HCT116 (cell line): ENCODE measurements around the gene TUT4. TPM values are rescaled to one million over a fixed set of nuclear protein-coding genes. Genes with fewer than 3 reads are reported as not detected.

Source experiments
- ATAC-seq: fragments of 200-7000 bp; cut with Tn5 transposase; 2 replicates; pipeline ENCODE4 v1.9.1; 2020; ENCODE audit warnings: mild to moderate bottlenecking, moderate library complexity
- BruUV-seq: library from RNA; stranded (reverse); fragments of 400-500 nt; replicated peaks from 2 replicates; lab custom pipeline; 2021; lab: Mats Ljungman, UMichigan
- CTCF ChIA-PET: fragments of 300-600 bp; sonication (Branson Sonifier 250); formaldehyde crosslinking; loops from one replicate; lab custom pipeline; 2021; ENCODE audit warnings: antibody characterized with exemption; lab: Charles Lee
- POLR2A ChIA-PET: fragments of 300-600, 350-600 bp; sonication (Branson Sonifier 250); formaldehyde crosslinking; loops from one replicate; lab custom pipeline; 2021; ENCODE audit warnings: antibody characterized with exemption; lab: Charles Lee
- RAD21 ChIA-PET, 2 experiments: fragments of 300-600 bp; sonication (Branson Sonifier 250); formaldehyde crosslinking; loops; one replicate each; lab custom pipeline; 2023; ENCODE audit warnings: low total read pairs in 2 of 2; ENCODE audit not compliant: uncharacterized antibody in 2 of 2, unreplicated experiment in 2 of 2, low non-redundant PET in 1 of 2; lab: Charles Lee
- DNase-seq: peaks from one replicate; pipeline ENCODE4 v3.0.0-alpha.2; 2010; ENCODE audit warnings: low read depth, low spot score
- H2AFZ ChIP-seq: fragments of 200-600 bp; shearing (Covaris generic), sonication (generic); 2 replicates; pipeline ENCODE4 v1.6.1; 2017; ENCODE audit warnings: low read depth, mixed run types, mixed read lengths, antibody characterized with exemption, low read length; ENCODE audit not compliant: poor library complexity, severe bottlenecking
- H3K27ac ChIP-seq: 2 replicates; pipeline ENCODE4 v1.5.1; 2012; ENCODE audit warnings: low read depth, low read length
- H3K27me3 ChIP-seq: fragments of 200-600 bp; sonication (generic); 2 replicates; pipeline ENCODE4 v1.6.1; 2016; ENCODE audit warnings: mixed run types, low read length, mixed read lengths; ENCODE audit not compliant: insufficient read depth
- H3K36me3 ChIP-seq, 2 experiments: fragments of 200-500 bp in 1 of 2; fragments of 200-600 bp in 1 of 2; sonication (Bioruptor generic) in 1 of 2; sonication (generic) in 1 of 2; 2 replicates each; pipeline versions ENCODE4 v1.5.1 to v1.6.1; 2014 to 2016; ENCODE audit warnings: low read length in 2 of 2, inconsistent platforms in 1 of 2, mixed read lengths in 1 of 2, mixed run types in 1 of 2; ENCODE audit not compliant: insufficient read depth in 2 of 2, control insufficient read depth in 1 of 2
- H3K4me1 ChIP-seq, 2 experiments: fragments of 200-600 bp in 1 of 2; sonication (generic) in 1 of 2; 2 replicates each; pipeline versions ENCODE4 v1.5.1 to v1.6.1; 2012 to 2017; ENCODE audit warnings: low read length in 2 of 2, inconsistent platforms in 1 of 2, mild to moderate bottlenecking in 1 of 2, mixed read lengths in 1 of 2, mixed run types in 1 of 2, moderate library complexity in 1 of 2; ENCODE audit not compliant: insufficient read depth in 2 of 2, control insufficient read depth in 1 of 2
- H3K4me2 ChIP-seq: fragments of 200-600 bp; sonication (generic); 2 replicates; pipeline ENCODE4 v1.6.1; 2017; ENCODE audit warnings: mixed run types, low read length, mixed read lengths
- H3K4me3 ChIP-seq, 2 experiments: fragments of 200-600 bp in 1 of 2; sonication (generic) in 1 of 2; replicated peaks in 1 of 2; 2 replicates each; pipeline ENCODE4 v1.5.1; 2011 to 2016; ENCODE audit warnings: low read length in 2 of 2, control low read depth in 1 of 2, low read depth in 1 of 2, mild to moderate bottlenecking in 1 of 2, mixed read lengths in 1 of 2, mixed run types in 1 of 2
- H3K79me2 ChIP-seq: fragments of 200-600 bp; sonication (generic); 2 replicates; pipeline ENCODE4 v1.6.1; 2017; ENCODE audit warnings: mild to moderate bottlenecking, mixed run types, low read length, moderate library complexity, mixed read lengths; ENCODE audit not compliant: insufficient read depth
- H3K9ac ChIP-seq: fragments of 200-600 bp; sonication (generic); 2 replicates; pipeline ENCODE4 v1.6.1; 2016; ENCODE audit warnings: low read length, mixed read lengths
- H3K9me2 ChIP-seq: fragments of 200-600 bp; sonication (generic), shearing (Covaris generic); 2 replicates; pipeline ENCODE4 v1.6.1; 2017; ENCODE audit warnings: mixed run types, mild to moderate bottlenecking, moderate library complexity; ENCODE audit not compliant: insufficient read depth
- H3K9me3 ChIP-seq, 2 experiments: fragments of 200-500 bp in 1 of 2; fragments of 200-600 bp in 1 of 2; sonication (Bioruptor generic) in 1 of 2; sonication (generic) in 1 of 2; 2 replicates each; pipeline ENCODE4 v1.6.1; 2014 to 2017; ENCODE audit warnings: low read length in 2 of 2, mixed read lengths in 2 of 2, inconsistent platforms in 1 of 2, low read depth in 1 of 2, mild to moderate bottlenecking in 1 of 2, mixed run types in 1 of 2, moderate library complexity in 1 of 2; ENCODE audit not compliant: control insufficient read depth in 1 of 2, insufficient read depth in 1 of 2
- H4K20me1 ChIP-seq: fragments of 200-600 bp; sonication (generic), shearing (Covaris generic); 2 replicates; pipeline ENCODE4 v1.6.1; 2017; ENCODE audit warnings: mixed run types, mild to moderate bottlenecking, moderate library complexity; ENCODE audit not compliant: insufficient read depth
- ATF3 ChIP-seq: IDR thresholded peaks from 2 replicates; pipeline ENCODE4 v1.6.1; 2012
- CEBPB ChIP-seq: IDR thresholded peaks from 2 replicates; pipeline ENCODE4 v1.6.1; 2012; ENCODE audit warnings: low read depth
- CTCF ChIP-seq, 3 experiments: fragments of 200-600 bp in 1 of 3; sonication (generic) in 1 of 3; IDR thresholded peaks in 2 of 3; conservative IDR thresholded peaks in 1 of 3; 2 replicates each; pipeline ENCODE4 v1.5.1; 2012 to 2017; ENCODE audit warnings: low read depth in 2 of 3, low read length in 2 of 3, antibody characterized with exemption in 1 of 3, borderline replicate concordance in 1 of 3, control low read depth in 1 of 3, mild to moderate bottlenecking in 1 of 3, mixed read lengths in 1 of 3, mixed run types in 1 of 3, moderate library complexity in 1 of 3; ENCODE audit not compliant: insufficient read depth in 1 of 3
- EGR1 ChIP-seq: IDR thresholded peaks from 2 replicates; pipeline ENCODE4 v1.6.1; 2012; ENCODE audit warnings: low read depth
- ELF1 ChIP-seq: IDR thresholded peaks from 2 replicates; pipeline ENCODE4 v1.6.1; 2012; ENCODE audit warnings: low read depth, borderline replicate concordance
- EZH2 ChIP-seq: fragments of 200-600 bp; sonication (generic); IDR thresholded peaks from 2 replicates; pipeline ENCODE4 v1.6.1; 2017; ENCODE audit warnings: antibody characterized with exemption, mixed run types
- FOSL1 ChIP-seq: IDR thresholded peaks from 2 replicates; pipeline ENCODE4 v1.6.1; 2012; ENCODE audit warnings: low read depth
- JUND ChIP-seq: IDR thresholded peaks from 2 replicates; pipeline ENCODE4 v1.6.1; 2012
- POLR2A ChIP-seq: IDR thresholded peaks from 2 replicates; pipeline ENCODE4 v1.7.0; 2011; ENCODE audit warnings: borderline replicate concordance; ENCODE audit not compliant: insufficient read depth, insufficient read length; ENCODE audit errors: extremely low read depth
- POLR2AphosphoS5 ChIP-seq: IDR thresholded peaks from 2 replicates; pipeline ENCODE4 v1.6.1; 2011; ENCODE audit warnings: mild to moderate bottlenecking, low read depth, low read length, moderate library complexity
- SIN3A ChIP-seq: IDR thresholded peaks from 2 replicates; pipeline ENCODE4 v1.6.1; 2012; ENCODE audit warnings: low read depth
- SP1 ChIP-seq: IDR thresholded peaks from 2 replicates; pipeline ENCODE4 v1.6.1; 2012; ENCODE audit warnings: low read depth
- TCF7L2 ChIP-seq: IDR thresholded peaks from 2 replicates; pipeline ENCODE4 v1.7.0; 2011; ENCODE audit warnings: borderline replicate concordance, inconsistent platforms; ENCODE audit not compliant: insufficient read depth, insufficient read length; ENCODE audit errors: extremely low read depth
- YY1 ChIP-seq: IDR thresholded peaks from 2 replicates; pipeline ENCODE4 v1.6.1; 2011; ENCODE audit warnings: low read length, low read depth, moderate library complexity, mild to moderate bottlenecking; ENCODE audit not compliant: insufficient replicate concordance; ENCODE audit errors: extremely low read depth
- ZFX ChIP-seq: fragments of 450-650 bp; IDR thresholded peaks from 2 replicates; pipeline ENCODE4 v1.6.1; 2017
- ZNF274 ChIP-seq: fragments of 200-500 bp; sonication (Bioruptor generic); IDR thresholded peaks from 2 replicates; pipeline ENCODE4 v1.6.1; 2014; ENCODE audit warnings: mild to moderate bottlenecking, low read depth, low read length, inconsistent platforms
- intact Hi-C: fragments of 100-400 bp; cut with micrococcal nuclease; formaldehyde crosslinking; loops from 2 replicates; pipeline ENCODE4 v1.10.0; 2022
- total RNA-seq: library from RNA; stranded (reverse); gene quantifications from one replicate; pipeline ENCODE4 v1.2.1, GENCODE V29; 2021; ENCODE audit not compliant: unreplicated experiment
- TF ChIP-seq, protein P1 (sequence below): IDR thresholded peaks from 2 replicates; pipeline ENCODE4 v1.6.1; 2012; ENCODE audit warnings: low read depth
- TF ChIP-seq, protein P2 (sequence below): IDR thresholded peaks from 2 replicates; pipeline ENCODE4 v1.6.1; 2012
- TF ChIP-seq, protein P3 (sequence below): IDR thresholded peaks from 2 replicates; pipeline ENCODE4 v1.6.1; 2011; ENCODE audit warnings: mild to moderate bottlenecking, low read length, moderate library complexity; ENCODE audit not compliant: insufficient replicate concordance; ENCODE audit errors: extremely low read depth

TUT4 gene
- total RNA-seq, 1 experiment from 2014 or later, result 50.0 TPM

- ATAC-seq, result no peak
- no peaks in the 10 kb centered on the region for H3K79me2 ChIP-seq
- no peaks in the 10 kb centered on the region for H3K36me3 ChIP-seq
- H3K27ac ChIP-seq, result no peak overlapping the region
- no peak for DNase-seq
- no peak overlapping the region for H3K4me2 ChIP-seq
- no peak overlapping the region for H3K9ac ChIP-seq
- H3K4me1 ChIP-seq, result no peaks in the 10 kb centered on the region
- no peaks in the 10 kb centered on the region for H3K27me3 ChIP-seq
- ChIA-PET RAD21 (no interaction called here), POLR2A (no interaction called here)
- TF ChIP-seq ZNF274 (no peak), ATF3 (no peak), SP1 (no peak), FOSL1 (no peak), CEBPB (no peak), YY1 (no peak), EZH2 (no peak), ZFX (no peak), ELF1 (no peak), TCF7L2 (no peak), EGR1 (no peak), CTCF (IDR thresholded peaks at IDR 0.05 in 2 of 3, conservative IDR thresholded peaks at IDR 0.05 in 1 of 3; ENCODE audit: borderline replicate concordance in 1 of 3, insufficient read depth in 1 of 3, low read depth in 2 of 3, low read length in 2 of 3) (no peak), JUND (no peak), POLR2AphosphoS5 (no peak), SIN3A (no peak), POLR2A (no peak)
- TF ChIP-seq, protein P1, sequence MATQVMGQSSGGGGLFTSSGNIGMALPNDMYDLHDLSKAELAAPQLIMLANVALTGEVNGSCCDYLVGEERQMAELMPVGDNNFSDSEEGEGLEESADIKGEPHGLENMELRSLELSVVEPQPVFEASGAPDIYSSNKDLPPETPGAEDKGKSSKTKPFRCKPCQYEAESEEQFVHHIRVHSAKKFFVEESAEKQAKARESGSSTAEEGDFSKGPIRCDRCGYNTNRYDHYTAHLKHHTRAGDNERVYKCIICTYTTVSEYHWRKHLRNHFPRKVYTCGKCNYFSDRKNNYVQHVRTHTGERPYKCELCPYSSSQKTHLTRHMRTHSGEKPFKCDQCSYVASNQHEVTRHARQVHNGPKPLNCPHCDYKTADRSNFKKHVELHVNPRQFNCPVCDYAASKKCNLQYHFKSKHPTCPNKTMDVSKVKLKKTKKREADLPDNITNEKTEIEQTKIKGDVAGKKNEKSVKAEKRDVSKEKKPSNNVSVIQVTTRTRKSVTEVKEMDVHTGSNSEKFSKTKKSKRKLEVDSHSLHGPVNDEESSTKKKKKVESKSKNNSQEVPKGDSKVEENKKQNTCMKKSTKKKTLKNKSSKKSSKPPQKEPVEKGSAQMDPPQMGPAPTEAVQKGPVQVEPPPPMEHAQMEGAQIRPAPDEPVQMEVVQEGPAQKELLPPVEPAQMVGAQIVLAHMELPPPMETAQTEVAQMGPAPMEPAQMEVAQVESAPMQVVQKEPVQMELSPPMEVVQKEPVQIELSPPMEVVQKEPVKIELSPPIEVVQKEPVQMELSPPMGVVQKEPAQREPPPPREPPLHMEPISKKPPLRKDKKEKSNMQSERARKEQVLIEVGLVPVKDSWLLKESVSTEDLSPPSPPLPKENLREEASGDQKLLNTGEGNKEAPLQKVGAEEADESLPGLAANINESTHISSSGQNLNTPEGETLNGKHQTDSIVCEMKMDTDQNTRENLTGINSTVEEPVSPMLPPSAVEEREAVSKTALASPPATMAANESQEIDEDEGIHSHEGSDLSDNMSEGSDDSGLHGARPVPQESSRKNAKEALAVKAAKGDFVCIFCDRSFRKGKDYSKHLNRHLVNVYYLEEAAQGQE, result no peak
- TF ChIP-seq, protein P2, sequence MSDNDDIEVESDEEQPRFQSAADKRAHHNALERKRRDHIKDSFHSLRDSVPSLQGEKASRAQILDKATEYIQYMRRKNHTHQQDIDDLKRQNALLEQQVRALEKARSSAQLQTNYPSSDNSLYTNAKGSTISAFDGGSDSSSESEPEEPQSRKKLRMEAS, result no peak
- TF ChIP-seq, protein P3, sequence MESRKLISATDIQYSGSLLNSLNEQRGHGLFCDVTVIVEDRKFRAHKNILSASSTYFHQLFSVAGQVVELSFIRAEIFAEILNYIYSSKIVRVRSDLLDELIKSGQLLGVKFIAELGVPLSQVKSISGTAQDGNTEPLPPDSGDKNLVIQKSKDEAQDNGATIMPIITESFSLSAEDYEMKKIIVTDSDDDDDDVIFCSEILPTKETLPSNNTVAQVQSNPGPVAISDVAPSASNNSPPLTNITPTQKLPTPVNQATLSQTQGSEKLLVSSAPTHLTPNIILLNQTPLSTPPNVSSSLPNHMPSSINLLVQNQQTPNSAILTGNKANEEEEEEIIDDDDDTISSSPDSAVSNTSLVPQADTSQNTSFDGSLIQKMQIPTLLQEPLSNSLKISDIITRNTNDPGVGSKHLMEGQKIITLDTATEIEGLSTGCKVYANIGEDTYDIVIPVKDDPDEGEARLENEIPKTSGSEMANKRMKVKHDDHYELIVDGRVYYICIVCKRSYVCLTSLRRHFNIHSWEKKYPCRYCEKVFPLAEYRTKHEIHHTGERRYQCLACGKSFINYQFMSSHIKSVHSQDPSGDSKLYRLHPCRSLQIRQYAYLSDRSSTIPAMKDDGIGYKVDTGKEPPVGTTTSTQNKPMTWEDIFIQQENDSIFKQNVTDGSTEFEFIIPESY, result no peak
- TF ChIP-seq, all 23 proteins: peak for 0
- Histone ChIP-seq H3K9me3 (no peaks in the 10 kb centered on the region), H4K20me1 (no peaks in the 10 kb centered on the region), H3K4me3 (no peak overlapping the region), H2AFZ (no peak overlapping the region), H3K9me2 (no peaks in the 10 kb centered on the region)
- BruUV-seq, result no TSS peak
- CTCF ChIA-PET, result no interaction called here
- intact Hi-C loops, result no loop called here
Measured at GRCh38 chr1:52599236-52599635, 46.3 kb upstream of the TUT4 start.
